HG03060 (cell line): Measurements from ENCODE around the gene EEF1B2.
"Not testable (repeated sequence)": the region's sequence is repeated elsewhere in the genome, so short reads cannot be mapped to it uniquely, and the experiment has no call there.

Source experiments
- ATAC-seq: cut with Tn5 transposase; IDR thresholded peaks from one replicate; pipeline ENCODE4 v1.9.1; 2021; ENCODE audit warnings: low read depth, moderate number of reproducible peaks; ENCODE audit not compliant: unreplicated experiment

Gene EEF1B2

GRCh38 chr2:206163251-206163880 is 3.7 kb downstream of the EEF1B2 start:
- no peak for ATAC-seq

GRCh38 chr2:206164261-206164862 is 4.7 kb downstream of the EEF1B2 start:
- ATAC-seq = no peak

GRCh38 chr2:206168230-206168629 is 8.5 kb downstream of the EEF1B2 start:
- ATAC-seq = not testable (repeated sequence)

GRCh38 chr2:206171624-206172397 is 12.1 kb downstream of the EEF1B2 start:
- ATAC-seq = not testable (repeated sequence)

- ATAC-seq = no peak
Observed at GRCh38 chr2:206173147-206173546, 13.5 kb downstream of the EEF1B2 start.

GRCh38 chr2:206176121-206176520 is 16.4 kb downstream of the EEF1B2 start:
- ATAC-seq = no peak

GRCh38 chr2:206176901-206177300 is 17.2 kb downstream of the EEF1B2 start:
- ATAC-seq = no peak

- ATAC-seq = not testable (repeated sequence)
Observed at GRCh38 chr2:206181526-206181925, 21.8 kb downstream of the EEF1B2 start.

- ATAC-seq = no peak
Observed at GRCh38 chr2:206189691-206190090, 30.0 kb downstream of the EEF1B2 start.

- ATAC-seq = no peak
Observed at GRCh38 chr2:206190111-206190510, 30.4 kb downstream of the EEF1B2 start.

- ATAC-seq = no peak
Observed at GRCh38 chr2:206190689-206191088, 31.0 kb downstream of the EEF1B2 start.

- ATAC-seq = no peak
Observed at GRCh38 chr2:206192157-206192556, 32.5 kb downstream of the EEF1B2 start.

- no peak for ATAC-seq
Observed at GRCh38 chr2:206193671-206194357, 34.1 kb downstream of the EEF1B2 start.

- ATAC-seq = no peak
Observed at GRCh38 chr2:206198677-206199076, 39.0 kb downstream of the EEF1B2 start.

- ATAC-seq = no peak
Observed at GRCh38 chr2:206201075-206201848, 41.6 kb downstream of the EEF1B2 start.

- ATAC-seq = no peak
Observed at GRCh38 chr2:206202446-206202845, 42.8 kb downstream of the EEF1B2 start.

GRCh38 chr2:206203331-206203730 is 43.6 kb downstream of the EEF1B2 start:
- no peak for ATAC-seq

- ATAC-seq = no peak
Observed at GRCh38 chr2:206204710-206205109, 45.0 kb downstream of the EEF1B2 start.

GRCh38 chr2:206207316-206207715 is 47.6 kb downstream of the EEF1B2 start:
- not testable (repeated sequence) for ATAC-seq

GRCh38 chr2:206208900-206209299 is 49.2 kb downstream of the EEF1B2 start:
- ATAC-seq = no peak
